Bone marrow (tissue), 2 donors: Measurements from ENCODE around the gene AGAP1.

Experiments used
- DNase-seq, 2 donors: peaks; one replicate each; lab custom pipeline; 2025; lab: John Stamatoyannopoulos, UW

Gene AGAP1

GRCh38 chr2:235768606-235769005 is 274.8 kb downstream of the AGAP1 start:
- no peak for DNase-seq

GRCh38 chr2:235769046-235769445 is 275.2 kb downstream of the AGAP1 start:
- no peak for DNase-seq

GRCh38 chr2:235770909-235771820 is 277.3 kb downstream of the AGAP1 start:
- DNase-seq = no peak

GRCh38 chr2:235773188-235773928 is 279.5 kb downstream of the AGAP1 start:
- no peak for DNase-seq

- no peak for DNase-seq
These were observed 280.5 kb downstream of the AGAP1 start for GRCh38 chr2:235774153-235774870.

GRCh38 chr2:235776531-235776930 is 282.7 kb downstream of the AGAP1 start:
- DNase-seq = no peak

GRCh38 chr2:235779444-235779896 is 285.6 kb downstream of the AGAP1 start:
- peak in 1 of 2 donors; percentile 8 for DNase-seq

GRCh38 chr2:235780401-235780800 is 286.6 kb downstream of the AGAP1 start:
- no peak for DNase-seq

- DNase-seq = no peak
These were observed 287.9 kb downstream of the AGAP1 start for GRCh38 chr2:235781775-235782174.

GRCh38 chr2:235784788-235785187 is 290.9 kb downstream of the AGAP1 start:
- DNase-seq = no peak

- DNase-seq = no peak
These were observed 295.7 kb downstream of the AGAP1 start for GRCh38 chr2:235789552-235789951.

- no peak for DNase-seq
These were observed 299.4 kb downstream of the AGAP1 start for GRCh38 chr2:235793163-235793752.

GRCh38 chr2:235799281-235799680 is 305.4 kb downstream of the AGAP1 start:
- DNase-seq = no peak

GRCh38 chr2:235802542-235802941 is 308.7 kb downstream of the AGAP1 start:
- DNase-seq = no peak

- DNase-seq = no peak
These were observed 309.2 kb downstream of the AGAP1 start for GRCh38 chr2:235803028-235803427.

- no peak for DNase-seq
These were observed 310.8 kb downstream of the AGAP1 start for GRCh38 chr2:235804676-235805075.

- DNase-seq = no peak
These were observed 313.3 kb downstream of the AGAP1 start for GRCh38 chr2:235806986-235807750.

- DNase-seq = no peak
These were observed 314.5 kb downstream of the AGAP1 start for GRCh38 chr2:235808366-235808765.

GRCh38 chr2:235810252-235810651 is 316.4 kb downstream of the AGAP1 start:
- no peak for DNase-seq

GRCh38 chr2:235810846-235811245 is 317.0 kb downstream of the AGAP1 start:
- DNase-seq = no peak
